HG03095 (cell line): ENCODE results near the gene ATP6V0D1.

Experiments
- ATAC-seq: cut with Tn5 transposase; IDR thresholded peaks from one replicate; pipeline ENCODE4 v1.9.1; 2021; ENCODE audit warnings: moderate library complexity; ENCODE audit not compliant: unreplicated experiment

Gene ATP6V0D1

DNA sequence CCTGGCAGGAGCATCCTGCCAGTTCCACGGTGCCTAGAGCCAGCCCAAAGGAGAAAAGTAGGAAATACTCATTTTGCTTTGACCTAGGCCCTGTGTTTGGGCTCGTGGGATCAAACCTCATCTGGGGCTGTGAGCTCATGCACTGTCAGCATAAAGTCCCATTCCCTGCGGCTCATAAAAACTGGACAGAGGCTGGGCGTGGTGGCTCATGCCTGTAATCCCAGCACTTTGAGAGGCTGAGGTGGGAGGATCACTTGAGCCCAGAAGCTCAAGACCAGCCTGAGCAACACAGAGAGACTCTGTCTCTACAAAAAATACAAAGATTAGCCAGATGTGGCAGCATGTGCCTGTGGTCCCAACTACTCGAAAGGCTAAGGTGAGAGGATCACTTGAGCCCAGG, 17.9 kb downstream of the ATP6V0D1 start:
- no peak for ATAC-seq

GRCh38 chr16:67462279-67462655, 18.7 kb downstream of the ATP6V0D1 start:
- no peak for ATAC-seq

DNA sequence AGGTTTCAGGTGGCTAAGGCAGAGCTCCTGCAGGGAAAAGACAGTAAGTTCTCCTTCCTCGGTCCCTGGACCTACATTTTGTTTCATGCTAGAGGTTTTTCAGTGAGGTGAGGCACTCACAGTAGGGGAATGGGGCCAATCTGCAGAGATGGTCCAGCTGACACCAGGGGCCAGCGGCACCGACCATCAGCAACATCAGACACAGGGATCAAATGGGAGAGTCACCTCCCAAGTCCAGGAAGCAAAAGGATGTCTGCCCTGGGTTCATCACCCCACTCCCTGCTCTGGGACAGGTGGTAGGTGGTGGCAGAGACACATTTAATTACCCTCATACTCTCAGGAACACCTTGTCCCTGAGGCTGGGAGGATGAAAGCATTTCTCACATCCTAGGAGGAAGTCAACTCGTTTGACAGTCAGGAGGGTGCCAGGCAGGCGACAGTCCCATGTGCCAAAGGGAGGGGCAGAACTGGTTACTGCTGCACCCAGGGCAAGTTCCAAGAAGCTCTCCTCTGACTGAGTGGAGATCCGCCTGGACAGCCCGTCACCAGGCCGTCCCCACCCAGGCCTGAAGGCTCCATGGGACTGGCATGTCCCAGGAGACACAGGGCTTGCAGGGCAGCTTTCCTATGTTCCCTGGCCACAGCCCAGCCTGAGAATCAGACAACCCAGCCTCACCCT, 19.2 kb downstream of the ATP6V0D1 start:
- ATAC-seq = no peak

GRCh38 chr16:67460961-67461360, 20.0 kb downstream of the ATP6V0D1 start:
- ATAC-seq = no peak

DNA sequence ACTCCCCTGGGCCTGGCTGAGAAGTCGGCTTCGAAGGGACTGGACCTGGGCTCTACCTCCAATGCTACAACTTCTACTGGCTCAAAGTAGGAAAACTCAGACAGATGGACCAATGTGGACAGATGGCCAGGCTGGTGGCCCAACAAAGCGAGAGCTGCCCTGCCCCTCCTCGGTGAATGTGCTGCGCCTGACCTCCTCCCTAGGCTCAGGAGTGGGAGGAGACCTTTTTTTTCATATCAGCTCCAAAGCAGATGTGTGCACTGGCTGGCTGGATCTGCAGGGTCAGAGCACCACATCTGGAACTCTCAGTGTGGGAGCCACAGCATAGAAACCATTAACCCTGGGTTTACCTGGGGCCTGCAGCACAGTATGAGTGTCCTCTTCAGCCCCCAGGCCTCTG, 20.8 kb downstream of the ATP6V0D1 start:
- no peak for ATAC-seq

GRCh38 chr16:67459861-67460150, 21.2 kb downstream of the ATP6V0D1 start:
- no peak for ATAC-seq

- ATAC-seq = no peak
Measured at GRCh38 chr16:67459066-67459860, 21.7 kb downstream of the ATP6V0D1 start.

GRCh38 chr16:67458121-67458641, 22.8 kb downstream of the ATP6V0D1 start:
- no peak for ATAC-seq

- ATAC-seq = no peak
Measured at GRCh38 chr16:67457611-67458010, 23.3 kb downstream of the ATP6V0D1 start.

- ATAC-seq = no peak
Measured at GRCh38 chr16:67456391-67457081, 24.4 kb downstream of the ATP6V0D1 start.

GRCh38 chr16:67454852-67455251, 26.1 kb downstream of the ATP6V0D1 start:
- ATAC-seq = no peak

- ATAC-seq = no peak
Measured at GRCh38 chr16:67454104-67454503, 26.9 kb downstream of the ATP6V0D1 start.

GRCh38 chr16:67451704-67452435, 29.1 kb downstream of the ATP6V0D1 start:
- no peak for ATAC-seq

- no peak for ATAC-seq
Measured at GRCh38 chr16:67451061-67451703, 29.8 kb downstream of the ATP6V0D1 start.

DNA sequence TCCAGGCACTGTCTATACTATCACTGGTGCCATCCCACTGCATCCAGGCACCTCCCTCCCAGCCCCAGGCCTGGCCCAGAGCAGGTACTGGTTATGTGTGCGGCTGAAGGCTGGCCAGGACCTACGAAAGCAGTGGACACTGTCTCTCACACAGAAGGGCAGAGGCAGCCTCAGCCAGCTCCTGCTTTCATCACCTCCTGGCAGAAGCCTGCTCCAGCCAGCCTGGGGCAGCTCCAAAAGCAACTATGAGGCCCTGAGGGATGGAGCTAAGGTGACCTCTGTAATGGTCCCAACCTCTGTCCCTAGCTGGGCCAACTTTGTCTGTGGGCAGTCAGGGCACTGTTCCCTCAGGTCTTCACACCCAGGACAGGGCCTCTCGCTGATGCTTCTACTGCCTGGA, 31.2 kb downstream of the ATP6V0D1 start:
- ATAC-seq = no peak

DNA sequence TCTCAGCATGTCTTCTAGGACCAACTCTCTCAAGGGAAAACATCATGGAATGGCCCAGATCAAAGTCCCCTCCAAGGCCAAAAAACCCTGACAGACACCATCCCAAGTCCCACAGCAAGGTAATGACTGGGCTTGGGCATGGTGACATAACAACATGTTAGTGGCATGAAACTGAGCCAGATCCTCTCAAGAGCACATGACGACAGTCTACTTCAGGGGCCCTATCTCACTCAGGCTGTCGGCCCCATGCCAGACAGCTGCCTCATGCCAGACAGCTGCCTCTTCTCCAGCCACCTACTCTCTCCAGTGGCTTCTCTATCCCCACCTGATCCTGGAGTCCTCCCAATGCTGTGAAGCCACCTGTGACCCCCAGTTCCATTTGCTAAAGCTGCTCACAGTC, 31.6 kb downstream of the ATP6V0D1 start:
- ATAC-seq = no peak

DNA sequence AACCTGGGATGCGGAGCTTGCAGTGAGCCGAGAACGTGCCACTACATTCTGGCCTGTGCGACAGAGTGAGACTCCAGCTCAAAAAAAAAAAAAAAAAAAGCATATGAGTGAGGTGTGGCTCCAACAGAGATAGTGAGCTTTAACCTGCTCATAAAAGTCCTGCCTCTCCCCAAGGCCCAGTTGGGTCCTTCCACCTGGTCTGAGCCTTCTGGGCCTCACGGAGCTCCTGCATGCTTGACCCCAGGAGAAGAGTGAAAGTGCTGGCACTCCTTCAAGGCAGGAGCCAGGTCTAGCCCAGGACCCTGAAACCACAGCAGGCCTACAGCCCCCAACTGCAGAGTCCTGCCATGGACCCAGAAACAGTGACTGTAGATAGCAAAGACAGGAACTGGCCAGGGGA, 32.4 kb downstream of the ATP6V0D1 start:
- ATAC-seq = no peak

GRCh38 chr16:67447508-67448076, 33.4 kb downstream of the ATP6V0D1 start:
- no peak for ATAC-seq

GRCh38 chr16:67446968-67447507, 33.9 kb downstream of the ATP6V0D1 start:
- no peak for ATAC-seq
